ENCODE measurements around the gene SPINK8.

GRCh38 chr3:48371651-48372376, 38.4 kb upstream of the SPINK8 start, which contains the start of gene FBXW12:
- TF ChIP-seq CTCF (IDR thresholded peaks at IDR 0.05), result no peak
- no peak for TF ChIP-seq POLR2A (IDR thresholded peaks at IDR 0.05)

All from ovary (tissue), 3 donors.